Activated gamma-delta T cell treated with Interleukin-2 at 50 U/mL for 16 hours (primary cell): ENCODE data around the gene ALPK1.
"Not testable (repeated sequence)": the region's sequence is repeated elsewhere in the genome, so short reads cannot be mapped to it uniquely, and the experiment has no call there.

Experiments used
- DNase-seq: peaks from one replicate; pipeline ENCODE4 v3.0.0-alpha.2; 2020

The ALPK1 gene

GRCh38 chr4:112381996-112382692 is 85.0 kb downstream of the ALPK1 start:
- no peak for DNase-seq

DNA sequence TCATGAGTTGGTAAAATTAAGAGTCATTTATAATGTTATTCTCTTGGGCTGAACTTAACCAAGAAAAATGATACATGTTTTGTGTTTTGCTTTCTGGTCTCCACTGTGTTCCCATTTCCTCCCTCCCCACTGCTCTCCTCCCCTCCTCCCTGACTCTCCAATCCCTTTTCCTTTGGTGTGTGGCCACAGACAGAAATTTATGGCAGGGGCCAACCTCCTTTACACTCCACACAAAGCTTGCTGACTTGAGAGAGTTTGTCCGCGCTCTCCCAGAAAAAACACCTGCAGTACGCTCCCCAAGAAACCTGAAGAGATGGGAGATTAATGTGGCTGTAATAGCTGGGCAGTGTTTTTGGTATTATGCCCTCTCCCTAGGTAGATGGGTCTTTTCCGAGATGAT is 88.9 kb downstream of the ALPK1 start:
- DNase-seq = no peak

DNA sequence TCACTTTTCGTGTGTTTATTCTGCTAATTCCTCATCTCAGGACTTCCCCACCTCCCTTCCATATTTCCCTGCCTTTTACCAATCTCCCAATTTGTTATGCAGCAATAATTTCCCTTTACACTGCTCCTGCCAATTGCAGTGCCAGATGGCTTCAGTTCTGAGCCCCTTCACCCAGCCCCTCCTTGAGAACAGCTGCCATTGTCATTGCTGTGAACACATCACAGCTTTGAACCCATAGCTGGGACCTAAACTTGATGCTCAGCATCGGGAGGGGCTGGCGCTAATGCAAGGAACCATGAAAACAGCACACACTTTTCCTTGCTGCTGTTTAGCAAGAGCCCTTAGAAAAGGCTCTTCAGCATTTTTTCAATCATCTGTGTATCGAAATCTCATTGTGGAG is 104.9 kb downstream of the ALPK1 start:
- DNase-seq = no peak

DNA sequence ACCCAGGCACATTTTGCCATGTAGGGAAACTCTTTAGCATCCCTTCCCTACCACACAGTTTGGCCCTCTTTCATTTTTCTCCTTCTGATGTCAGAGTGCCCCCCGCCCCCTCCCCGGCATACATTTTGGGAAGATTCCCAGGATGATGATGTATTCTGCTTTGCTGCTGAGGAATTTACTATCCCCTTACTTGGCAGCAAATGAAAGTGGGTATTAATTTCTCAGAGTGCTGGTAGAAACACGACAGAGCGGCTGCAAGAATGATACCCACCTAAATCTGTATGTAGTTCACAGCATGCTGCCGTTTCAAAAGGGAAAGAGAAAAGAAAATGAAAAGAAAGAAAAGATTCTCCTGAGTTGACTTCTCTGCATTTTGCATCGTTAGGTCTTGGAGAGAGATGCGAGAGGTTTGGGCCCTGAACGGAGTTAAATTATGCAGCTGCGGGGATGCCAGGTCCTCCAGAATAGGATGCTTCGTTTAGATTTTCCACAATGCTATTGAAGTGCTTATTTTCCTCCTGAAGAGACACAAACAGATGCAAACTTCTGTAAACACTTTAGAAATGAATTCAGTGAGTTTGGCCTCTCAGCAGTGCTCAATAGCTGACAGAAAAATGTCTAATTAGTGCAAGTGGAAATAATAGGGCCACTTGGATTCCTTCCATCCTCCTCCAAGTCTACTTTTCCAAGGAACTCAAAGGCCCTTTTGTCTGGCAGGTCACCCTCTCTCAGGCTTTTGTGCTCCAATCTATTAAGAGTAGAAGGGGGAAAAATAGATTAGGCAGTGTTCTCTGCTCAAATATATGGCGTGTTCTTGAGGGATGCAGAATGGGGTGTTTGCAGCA is 106.2 kb downstream of the ALPK1 start:
- DNase-seq = no peak

GRCh38 chr4:112410364-112410763 is 113.2 kb downstream of the ALPK1 start:
- DNase-seq = no peak

DNA sequence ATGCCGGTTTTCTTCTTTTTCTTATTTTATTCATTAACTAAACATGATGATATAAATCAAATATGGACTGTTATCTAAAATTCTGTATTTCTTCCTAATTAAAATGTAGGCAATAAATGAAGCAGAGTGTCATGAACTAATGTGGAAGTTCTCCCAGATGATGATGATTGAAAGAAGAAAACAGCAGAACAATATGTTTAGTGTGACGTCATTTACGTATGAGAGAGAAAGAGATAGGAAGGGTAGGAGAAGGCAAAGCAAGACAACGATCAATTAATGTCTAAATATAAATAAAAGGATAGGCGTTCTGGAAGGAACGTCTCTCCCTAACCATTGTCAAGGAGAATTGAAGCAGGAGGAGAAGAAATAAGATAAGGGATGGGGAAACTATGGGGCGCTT is 113.6 kb downstream of the ALPK1 start:
- no peak for DNase-seq

GRCh38 chr4:112411781-112412550 is 114.8 kb downstream of the ALPK1 start:
- no peak for DNase-seq

DNA sequence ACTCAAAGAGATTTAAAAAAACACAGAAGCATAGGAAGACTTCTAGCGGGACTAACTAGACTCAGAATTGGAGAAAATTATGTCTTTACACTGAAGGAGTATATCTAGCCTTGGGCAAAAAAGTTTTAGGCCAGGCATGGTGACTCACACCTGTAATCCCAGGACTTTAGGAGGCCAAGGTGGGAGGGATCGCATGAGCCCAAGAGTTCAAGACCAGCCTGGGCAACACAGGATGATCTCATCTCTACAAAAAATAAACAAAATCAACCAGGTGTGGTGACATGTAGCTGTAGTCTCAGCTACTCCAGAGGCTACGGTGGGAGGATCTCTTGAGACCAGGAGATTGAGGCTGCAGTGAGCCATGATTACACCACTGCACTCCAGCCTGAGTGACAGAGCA is 119.3 kb downstream of the ALPK1 start:
- no peak for DNase-seq

- no peak for DNase-seq
Measured at GRCh38 chr4:112418092-112418491, 120.9 kb downstream of the ALPK1 start.

DNA sequence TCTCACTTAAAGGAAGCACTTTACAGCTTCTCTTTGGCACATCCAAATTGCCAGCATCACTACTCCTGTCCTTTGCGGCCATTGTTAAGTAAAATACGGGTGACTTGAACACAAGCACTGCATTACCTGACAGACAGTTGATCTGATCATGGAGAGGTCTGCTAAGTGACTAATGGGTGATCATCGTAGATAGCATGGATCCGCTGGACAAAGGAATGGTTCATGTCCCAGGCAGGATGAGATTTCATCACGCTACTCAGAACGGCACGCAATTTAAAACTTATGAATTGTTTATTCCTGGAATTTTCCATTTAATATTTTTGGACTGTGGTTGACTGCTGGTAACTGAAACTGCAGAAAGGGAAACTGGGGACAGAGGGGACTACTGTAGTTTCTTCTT is 124.7 kb downstream of the ALPK1 start:
- no peak for DNase-seq

GRCh38 chr4:112422644-112423043 is 125.5 kb downstream of the ALPK1 start:
- DNase-seq = no peak

GRCh38 chr4:112423591-112423990 is 126.4 kb downstream of the ALPK1 start:
- no peak for DNase-seq

- DNase-seq = no peak
Measured at GRCh38 chr4:112425823-112426222, 128.7 kb downstream of the ALPK1 start.

DNA sequence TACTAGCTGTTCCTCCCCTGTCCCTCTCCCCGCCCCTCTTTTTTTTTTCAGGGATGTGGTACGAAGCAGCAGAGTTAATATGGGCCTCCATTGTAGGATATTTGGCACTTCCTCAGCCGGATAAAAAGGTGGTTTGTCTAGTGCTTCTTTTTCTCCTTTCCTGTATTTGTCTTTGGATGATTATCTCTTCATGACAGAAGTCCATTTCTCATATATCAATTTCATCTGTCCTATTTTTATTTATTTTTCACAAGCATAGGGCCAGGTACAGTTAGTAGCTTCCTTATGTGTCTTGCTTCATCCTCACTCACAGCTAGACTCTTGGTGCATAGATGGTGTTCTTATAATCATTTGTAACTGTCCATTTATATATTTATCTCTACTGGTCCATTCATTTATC is 129.2 kb downstream of the ALPK1 start:
- DNase-seq = no peak

DNA sequence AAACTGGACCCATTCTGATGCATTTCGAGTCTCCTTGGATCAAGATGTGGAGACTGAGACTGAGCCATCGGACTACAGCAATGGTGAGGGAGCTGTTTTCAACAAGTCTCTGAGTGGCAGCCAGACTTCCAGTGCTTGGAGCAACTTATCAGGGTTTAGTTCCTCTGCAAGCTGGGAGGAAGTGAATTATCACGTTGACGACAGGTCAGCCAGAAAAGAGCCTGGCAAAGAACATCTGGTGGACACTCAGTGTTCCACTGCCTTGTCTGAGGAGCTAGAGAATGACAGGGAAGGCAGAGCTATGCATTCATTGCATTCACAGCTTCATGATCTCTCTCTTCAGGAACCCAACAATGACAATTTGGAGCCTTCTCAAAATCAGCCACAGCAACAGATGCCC is 134.0 kb downstream of the ALPK1 start:
- DNase-seq = no peak

DNA sequence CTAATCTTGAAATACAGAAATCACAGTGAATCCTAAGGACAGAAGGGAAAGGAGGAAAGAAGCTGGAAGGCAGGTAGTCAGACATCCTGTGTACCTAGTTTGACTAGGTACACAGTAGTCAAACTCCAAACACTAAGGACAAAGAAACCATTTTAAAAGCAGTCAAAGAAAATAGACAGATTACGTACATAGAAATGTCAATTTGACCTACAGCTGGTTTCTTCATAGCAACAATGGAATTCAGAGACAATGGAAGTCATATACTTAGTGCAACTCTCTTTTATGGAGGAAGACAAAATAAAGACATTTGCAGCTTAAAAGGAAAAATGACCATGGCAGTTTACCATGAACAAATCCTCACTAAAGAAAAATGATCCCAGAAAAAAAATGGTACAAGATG is 139.8 kb downstream of the ALPK1 start:
- DNase-seq = no peak

- not testable (repeated sequence) for DNase-seq
Measured at GRCh38 chr4:112442226-112442625, 145.1 kb downstream of the ALPK1 start.

DNA sequence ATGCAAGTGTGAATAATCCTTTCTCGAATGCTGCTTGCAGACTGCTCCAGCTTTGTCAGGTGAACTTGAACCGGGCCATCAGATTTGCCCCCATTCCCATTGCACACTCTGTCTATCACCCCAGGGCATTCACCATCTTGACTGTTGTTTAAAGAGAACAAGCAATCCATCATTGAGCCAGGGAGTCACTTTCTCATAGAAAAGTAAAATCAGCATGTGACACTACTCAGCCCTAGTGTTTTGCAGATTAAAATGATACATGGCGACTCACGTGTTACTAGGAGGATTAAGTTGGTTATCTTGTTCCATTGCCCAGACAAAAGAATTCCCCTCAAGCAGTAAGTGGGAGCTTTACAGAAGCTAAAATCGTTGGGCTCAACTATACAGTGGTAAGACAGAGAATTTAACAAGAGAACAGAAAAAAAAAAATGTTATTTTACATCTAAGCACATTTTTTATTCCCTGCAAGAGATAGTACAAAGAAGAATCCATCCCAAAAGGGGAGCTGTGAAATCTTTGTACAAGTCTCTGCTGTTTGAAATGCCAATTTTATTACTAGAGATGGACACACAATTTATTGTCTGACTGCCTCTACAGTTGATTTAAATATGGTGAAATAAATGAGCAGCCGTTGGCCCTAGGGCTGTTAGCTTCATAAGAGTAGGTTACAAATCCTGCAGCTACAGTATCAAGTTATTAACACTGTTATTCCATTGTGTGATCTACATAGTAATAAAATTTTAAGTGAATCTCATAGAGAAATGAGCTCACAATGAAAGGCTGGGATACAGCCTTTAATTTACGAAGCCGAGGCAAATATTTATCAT is 151.3 kb downstream of the ALPK1 start:
- DNase-seq = no peak

DNA sequence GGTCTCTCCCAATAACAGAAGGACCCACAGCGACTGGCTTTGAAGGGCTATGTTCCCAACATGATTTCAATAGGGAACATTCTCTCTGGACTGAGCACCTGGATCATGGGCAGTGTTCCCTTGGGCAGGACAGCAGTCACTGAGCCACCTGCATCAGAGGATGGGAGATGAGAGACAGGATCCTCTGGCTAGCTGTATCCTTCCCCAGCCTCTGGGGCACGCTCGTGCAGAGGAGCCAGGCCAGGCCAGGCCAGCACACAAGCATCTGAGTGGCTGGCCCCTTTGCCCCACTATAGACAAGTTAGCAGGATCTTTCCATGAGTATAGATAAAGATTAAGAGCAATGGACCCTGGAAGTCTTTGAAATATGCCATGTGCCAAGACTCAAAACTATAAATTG is 152.5 kb downstream of the ALPK1 start:
- no peak for DNase-seq

DNA sequence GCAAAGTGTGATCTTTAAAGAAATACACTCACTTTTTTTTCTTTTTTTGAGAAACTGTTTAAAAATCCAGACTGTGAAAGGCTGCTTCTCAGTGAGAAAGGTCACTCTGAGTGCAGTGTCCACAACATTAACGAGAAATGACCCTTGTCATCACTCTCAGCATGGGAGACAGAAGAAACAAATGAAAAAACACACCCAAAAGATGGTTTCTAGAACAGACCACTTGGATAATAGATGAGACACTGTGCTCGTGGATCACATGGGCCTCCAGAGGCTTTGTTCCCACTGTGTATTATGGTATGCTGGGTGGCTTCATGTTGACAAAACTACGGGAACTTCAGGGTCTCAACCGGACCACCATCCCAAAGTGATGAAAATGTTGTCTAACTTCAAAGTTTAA is 153.9 kb downstream of the ALPK1 start:
- no peak for DNase-seq

GRCh38 chr4:112451831-112452230 is 154.7 kb downstream of the ALPK1 start:
- DNase-seq = no peak

DNA sequence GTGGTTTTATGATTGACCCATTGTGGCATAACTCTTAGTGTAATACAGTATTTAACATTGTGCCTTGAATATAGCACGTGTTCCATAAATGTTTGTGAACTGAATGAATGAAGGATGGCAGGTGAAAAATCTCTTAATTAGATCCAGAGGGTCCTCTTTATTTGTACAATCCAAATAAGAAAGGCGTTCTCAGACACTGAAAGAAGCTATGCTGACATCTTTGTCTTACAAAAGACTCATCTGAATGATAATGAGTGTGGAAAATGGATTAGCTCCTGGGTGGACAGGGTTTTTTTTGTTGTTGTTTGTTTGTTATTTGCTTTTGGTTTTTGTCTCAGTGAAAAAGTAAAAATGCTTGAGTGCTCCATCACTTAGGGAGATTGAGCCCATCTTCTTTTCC is 156.2 kb downstream of the ALPK1 start:
- DNase-seq = no peak

DNA sequence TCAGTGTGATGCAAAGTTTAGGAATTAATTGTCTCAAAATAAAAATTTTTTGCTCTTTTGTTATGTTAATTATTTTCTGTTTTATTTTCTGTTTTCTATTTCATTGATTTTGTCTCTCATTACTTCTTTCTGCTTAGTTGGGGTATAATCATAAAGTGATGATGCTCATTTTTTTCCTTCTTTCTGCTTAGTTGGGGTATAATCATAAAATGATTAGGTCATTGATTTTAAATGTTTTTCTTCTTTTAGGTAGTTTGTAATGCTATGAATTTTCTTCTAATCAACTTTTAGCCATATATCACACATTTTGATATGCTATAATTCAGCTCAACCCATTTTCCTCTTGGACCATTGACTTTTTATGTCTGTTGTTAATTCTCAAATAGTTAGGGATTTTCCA is 175.1 kb downstream of the ALPK1 start:
- no peak for DNase-seq
